Rectal smooth muscle tissue (tissue), 1 donor: ENCODE results near the gene TMEM132D.

Source experiments
- H3K27ac ChIP-seq: one replicate; pipeline ENCODE4 v1.7.0; 2013; ENCODE audit warnings: low read depth, low read length, inconsistent platforms
- H3K27me3 ChIP-seq: one replicate; pipeline ENCODE4 v1.7.0; 2013; ENCODE audit warnings: low read length; ENCODE audit not compliant: control insufficient read depth, insufficient read depth
- H3K36me3 ChIP-seq: one replicate; pipeline ENCODE4 v1.7.0; 2013; ENCODE audit warnings: low read length; ENCODE audit not compliant: control insufficient read depth, insufficient read depth
- H3K4me1 ChIP-seq: one replicate; pipeline ENCODE4 v1.7.0; 2013; ENCODE audit warnings: low read length; ENCODE audit not compliant: control insufficient read depth, insufficient read depth
- H3K4me3 ChIP-seq: one replicate; pipeline ENCODE4 v1.7.0; 2013; ENCODE audit warnings: low read length
- H3K9ac ChIP-seq: one replicate; pipeline ENCODE4 v1.7.0; 2013; ENCODE audit warnings: low read length

The TMEM132D gene

DNA sequence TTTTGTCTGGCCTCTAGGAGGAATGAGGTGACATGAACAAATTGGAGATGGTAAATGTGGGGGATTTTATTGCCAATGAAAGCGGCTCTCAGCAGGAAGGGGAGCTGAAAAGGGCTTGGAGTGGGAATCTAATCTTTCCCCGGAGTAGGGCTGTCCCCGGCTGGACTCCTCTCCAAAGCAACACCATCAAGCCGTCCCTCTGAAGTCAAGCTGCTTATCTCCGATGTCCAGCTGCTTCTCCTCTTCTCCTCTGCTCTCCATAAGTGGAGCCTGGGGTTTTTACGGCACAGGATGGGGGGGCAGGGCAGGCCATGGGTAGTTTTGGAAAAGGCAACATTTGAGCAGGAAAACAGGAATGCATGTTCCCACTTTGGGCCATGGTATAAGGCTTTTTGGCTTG lies 113.5 kb downstream of the TMEM132D start:
- Histone ChIP-seq H3K4me1 (no peaks in the 10 kb centered on the region), H3K9ac (no peak overlapping the region), H3K4me3 (no peak overlapping the region), H3K27ac (no peak overlapping the region), H3K27me3 (no peaks in the 10 kb centered on the region), H3K36me3 (no peaks in the 10 kb centered on the region)

DNA sequence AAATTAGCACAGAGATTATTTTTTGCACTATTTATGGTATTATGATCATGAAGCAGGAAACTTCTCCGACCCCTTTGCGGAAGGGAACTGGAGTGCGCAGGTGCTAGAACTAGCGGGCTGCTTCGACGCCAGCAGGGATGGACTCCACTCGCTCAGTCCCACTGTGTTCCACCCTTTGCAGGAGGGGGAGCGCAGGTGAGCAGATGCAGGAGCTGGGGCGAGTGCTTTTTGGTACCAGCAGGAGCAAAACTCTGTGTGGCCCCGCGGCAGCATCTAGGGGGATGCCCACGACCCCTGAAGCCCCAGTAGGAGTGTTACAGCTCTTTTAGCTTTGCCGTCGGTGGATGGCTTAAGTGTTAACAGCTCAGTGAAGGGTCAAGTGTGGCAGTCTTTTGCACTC lies 113.9 kb downstream of the TMEM132D start:
- Histone ChIP-seq H3K4me1 (no peaks in the 10 kb centered on the region), H3K36me3 (no peaks in the 10 kb centered on the region), H3K4me3 (no peak overlapping the region), H3K27me3 (no peaks in the 10 kb centered on the region), H3K9ac (no peak overlapping the region), H3K27ac (no peak overlapping the region)

DNA sequence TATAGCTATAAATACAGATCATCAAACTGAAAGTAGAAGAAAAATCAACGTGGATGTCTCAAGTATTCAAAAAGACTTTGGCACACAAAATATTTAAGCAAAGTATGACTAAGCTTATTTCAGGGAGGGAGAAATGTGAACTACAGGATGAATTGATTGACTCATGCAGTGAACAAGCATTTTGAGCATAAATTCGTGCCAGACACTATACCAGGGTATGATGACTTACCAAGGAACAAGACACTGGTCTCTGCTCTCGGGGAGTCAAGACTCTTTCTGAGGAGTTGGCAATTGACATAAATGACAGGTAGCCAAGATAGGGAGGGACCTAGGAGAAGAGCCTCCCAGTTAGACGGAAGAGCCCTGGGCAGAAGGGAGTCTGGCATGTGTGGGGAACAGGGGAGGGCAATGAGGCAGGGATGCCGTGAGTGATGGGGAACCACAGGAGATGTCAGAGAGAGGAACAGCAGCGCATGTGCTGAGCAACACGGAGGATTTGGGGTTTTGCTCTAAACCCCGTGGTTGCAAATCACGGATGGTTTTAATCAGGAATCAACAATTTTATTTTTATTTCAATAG lies 115.2 kb downstream of the TMEM132D start:
- Histone ChIP-seq H3K4me1 (no peaks in the 10 kb centered on the region), H3K9ac (no peak overlapping the region)

DNA sequence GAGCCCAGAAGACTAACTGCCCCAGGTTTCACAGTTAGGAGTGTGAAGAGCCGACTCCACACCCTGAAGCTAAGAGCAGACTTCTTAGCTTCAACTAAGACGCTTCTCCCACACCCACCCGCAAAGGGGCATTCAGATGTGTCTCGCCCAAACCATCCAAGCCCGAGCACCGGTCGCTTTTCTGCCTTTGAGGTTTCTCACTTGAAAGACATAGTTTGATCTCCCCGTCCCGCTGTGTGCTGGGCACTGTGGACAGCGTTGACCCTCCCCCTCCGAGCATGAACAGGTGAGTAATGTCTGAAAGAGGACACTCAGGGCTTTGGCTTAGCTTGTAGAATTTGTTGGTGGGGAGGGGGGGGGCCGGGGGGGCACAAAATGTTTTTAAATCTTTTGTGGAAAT lies 123.8 kb downstream of the TMEM132D start:
- Histone ChIP-seq H3K36me3 (no peaks in the 10 kb centered on the region), H3K4me1 (no peaks in the 10 kb centered on the region), H3K9ac (no peak overlapping the region), H3K27ac (no peak overlapping the region), H3K4me3 (no peak overlapping the region), H3K27me3 (no peaks in the 10 kb centered on the region)

More for the DNA sequence above, 115.2 kb downstream of the TMEM132D start:
- no peak overlapping the region for H3K4me3 ChIP-seq
- no peaks in the 10 kb centered on the region for H3K36me3 ChIP-seq
- no peak overlapping the region for H3K27ac ChIP-seq
- no peaks in the 10 kb centered on the region for H3K27me3 ChIP-seq

DNA sequence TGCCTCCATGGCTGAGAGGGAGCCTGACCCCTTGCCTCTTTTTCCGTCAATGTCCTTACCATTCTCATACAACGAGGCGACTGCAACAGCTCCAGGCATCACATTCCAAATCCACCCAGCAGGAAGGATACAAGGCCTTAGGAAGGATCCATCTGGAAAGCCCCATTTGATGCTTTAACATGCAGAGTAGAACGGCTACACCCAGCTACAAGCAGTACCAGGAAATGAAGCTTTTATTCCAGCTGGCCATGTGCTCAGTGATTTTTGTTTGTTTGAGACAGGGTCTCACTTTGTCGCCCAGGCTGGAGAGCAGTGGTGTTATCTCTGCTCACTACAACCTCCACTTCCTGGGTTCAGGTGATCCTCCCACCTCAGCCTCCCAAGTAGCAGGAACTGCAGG lies 124.8 kb downstream of the TMEM132D start:
- no peaks in the 10 kb centered on the region for H3K4me1 ChIP-seq
- no peaks in the 10 kb centered on the region for H3K27me3 ChIP-seq
- H3K4me3 ChIP-seq: no peak overlapping the region
- no peaks in the 10 kb centered on the region for H3K36me3 ChIP-seq
- no peak overlapping the region for H3K9ac ChIP-seq
- H3K27ac ChIP-seq: no peak overlapping the region

DNA sequence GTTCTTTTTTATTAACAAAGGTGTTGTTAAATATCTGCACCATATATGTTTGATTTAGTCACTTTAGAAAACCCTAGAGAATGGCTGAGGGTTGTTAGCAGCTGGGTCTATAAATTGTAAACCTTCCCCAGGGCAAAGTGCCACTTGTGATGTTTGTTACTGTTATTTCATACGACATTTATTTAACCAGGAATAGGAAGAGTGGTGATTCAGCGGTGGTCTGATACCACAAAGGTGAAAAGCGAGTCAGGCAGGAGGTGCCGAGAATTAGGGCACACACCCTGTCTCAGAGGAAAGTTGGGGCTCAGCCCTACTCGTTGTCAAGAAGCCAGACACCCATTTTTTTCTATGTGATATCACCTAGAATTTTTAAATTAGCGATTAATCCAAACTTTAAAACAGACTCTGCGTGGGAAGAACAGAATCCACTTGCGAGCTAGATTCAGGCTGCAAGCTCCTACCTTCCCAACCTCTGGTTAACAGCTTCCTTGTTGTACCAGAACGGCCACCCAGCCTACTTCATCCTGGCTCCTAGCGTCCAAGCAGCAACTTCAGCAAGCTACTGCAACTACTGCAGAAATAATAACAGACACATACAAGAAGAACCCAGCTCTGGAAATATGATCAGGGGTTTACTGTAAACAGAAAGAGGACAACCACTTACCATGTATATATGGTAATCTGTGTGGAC lies 126.7 kb downstream of the TMEM132D start:
- H3K27me3 ChIP-seq: no peaks in the 10 kb centered on the region
- no peak overlapping the region for H3K9ac ChIP-seq
- H3K4me1 ChIP-seq: no peaks in the 10 kb centered on the region
- no peak overlapping the region for H3K4me3 ChIP-seq
- H3K27ac ChIP-seq: no peak overlapping the region
- no peaks in the 10 kb centered on the region for H3K36me3 ChIP-seq

DNA sequence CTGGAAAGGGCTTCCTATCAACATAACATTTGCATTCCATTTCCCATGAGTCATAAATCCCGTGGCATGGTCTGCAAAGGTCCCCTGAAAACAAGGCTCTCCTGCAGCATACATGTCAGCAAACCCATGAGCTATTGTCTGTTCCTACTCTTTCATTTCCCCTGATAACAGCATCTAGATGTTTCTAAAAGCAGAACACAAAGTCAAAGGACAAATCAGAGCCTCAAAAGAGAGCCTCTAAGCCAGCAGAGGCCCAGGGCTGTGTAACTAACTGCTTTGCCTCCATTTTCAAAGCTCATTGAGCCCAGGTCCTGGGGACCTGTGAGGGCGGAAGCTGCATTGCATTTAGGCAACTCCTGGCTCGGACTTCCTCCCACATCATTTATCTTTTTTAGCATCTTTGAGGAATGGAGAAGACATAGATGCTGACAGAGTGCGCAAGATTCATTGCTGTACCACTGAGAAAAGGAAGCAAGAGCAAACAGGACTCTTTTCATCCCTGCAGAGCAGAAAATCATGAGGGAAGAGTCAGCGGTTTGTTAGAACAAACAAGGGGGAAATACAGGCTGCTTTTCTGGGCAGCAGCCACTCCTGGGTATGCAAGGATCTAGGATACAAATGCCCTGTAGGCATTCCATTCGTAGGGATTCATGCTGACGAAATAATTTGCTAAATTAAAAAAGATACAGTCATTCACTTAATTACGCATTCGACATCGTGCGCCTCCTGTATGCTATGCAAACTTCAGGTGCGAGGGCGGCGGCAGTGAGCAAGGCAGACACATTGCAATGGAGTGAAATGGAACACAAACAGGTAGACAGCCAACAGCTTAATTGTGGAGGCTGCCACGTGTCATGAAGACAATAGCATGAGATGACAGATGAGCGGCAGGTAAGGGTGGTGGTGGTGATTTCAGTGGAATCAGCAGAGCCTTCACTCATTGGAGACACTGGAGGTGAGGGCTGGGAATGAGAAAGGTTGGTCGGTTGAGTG lies 131.0 kb downstream of the TMEM132D start:
- no peak overlapping the region for H3K27ac ChIP-seq
- H3K4me1 ChIP-seq: no peaks in the 10 kb centered on the region
- H3K27me3 ChIP-seq: no peaks in the 10 kb centered on the region
- H3K9ac ChIP-seq: no peak overlapping the region
- no peaks in the 10 kb centered on the region for H3K36me3 ChIP-seq
- no peak overlapping the region for H3K4me3 ChIP-seq

DNA sequence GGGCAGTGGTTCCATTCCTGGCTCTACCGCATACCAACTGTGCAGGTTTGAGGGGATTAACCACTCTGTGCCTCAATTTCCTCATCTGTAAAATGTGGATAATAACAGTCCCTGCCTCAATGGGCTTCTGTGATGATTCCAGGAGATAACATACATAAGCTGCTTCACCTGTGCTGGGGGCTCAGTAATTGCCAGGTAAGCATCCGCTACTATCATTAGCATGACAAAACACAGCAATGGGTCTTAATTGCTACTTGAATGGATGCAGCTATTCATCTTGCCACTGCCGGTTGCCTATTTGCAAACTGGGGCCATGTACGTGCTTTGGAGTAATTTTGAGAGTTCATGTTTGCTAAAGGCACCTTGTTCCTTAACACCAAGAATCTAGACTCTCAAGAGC lies 132.6 kb downstream of the TMEM132D start:
- H3K9ac ChIP-seq: no peak overlapping the region
- no peaks in the 10 kb centered on the region for H3K36me3 ChIP-seq
- H3K27me3 ChIP-seq: no peaks in the 10 kb centered on the region
- H3K27ac ChIP-seq: no peak overlapping the region
- no peaks in the 10 kb centered on the region for H3K4me1 ChIP-seq
- no peak overlapping the region for H3K4me3 ChIP-seq

DNA sequence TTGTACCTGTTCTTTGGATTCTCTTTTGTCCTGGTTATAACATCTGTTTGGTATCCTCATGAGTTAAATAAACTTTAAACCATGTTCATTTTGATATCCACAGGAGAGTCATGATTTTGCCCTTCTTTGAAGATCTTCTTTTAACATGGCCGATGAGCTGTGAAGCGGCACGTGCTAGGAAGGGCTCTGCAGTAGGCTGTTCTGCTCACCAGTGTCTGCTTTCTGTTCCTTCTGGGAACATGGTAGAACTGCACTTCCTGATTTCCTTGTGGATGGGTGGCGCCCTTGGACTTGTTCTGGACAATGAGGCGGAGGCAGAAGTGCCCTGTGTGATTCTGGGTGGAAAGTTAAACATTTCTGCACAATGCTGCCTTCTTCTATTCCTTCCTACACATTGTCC lies 138.1 kb downstream of the TMEM132D start:
- H3K36me3 ChIP-seq: no peaks in the 10 kb centered on the region
- no peak overlapping the region for H3K9ac ChIP-seq
- H3K4me3 ChIP-seq: no peak overlapping the region
- H3K27ac ChIP-seq: no peak overlapping the region
- no peaks in the 10 kb centered on the region for H3K27me3 ChIP-seq
- no peaks in the 10 kb centered on the region for H3K4me1 ChIP-seq

DNA sequence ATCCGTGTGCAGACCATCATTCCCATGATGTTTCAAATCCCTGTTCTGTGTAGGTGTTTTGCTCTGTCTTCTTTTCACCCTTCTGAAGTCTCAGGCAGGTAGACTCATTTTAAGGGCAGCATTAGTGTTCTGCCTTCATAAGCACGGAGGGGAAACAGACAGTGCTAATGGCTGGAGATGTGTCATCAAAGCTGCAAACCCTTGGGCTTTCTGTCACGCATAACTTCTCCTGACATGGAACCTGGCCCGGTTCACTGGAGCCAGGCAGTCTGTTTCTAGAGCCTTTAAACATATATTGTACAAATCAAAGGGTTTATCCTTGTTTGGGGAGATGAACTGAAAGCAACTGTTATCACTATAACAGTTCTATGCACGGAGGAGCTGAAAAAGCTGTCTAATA lies 141.4 kb downstream of the TMEM132D start:
- Histone ChIP-seq H3K4me3 (no peak overlapping the region), H3K36me3 (no peaks in the 10 kb centered on the region), H3K27me3 (no peaks in the 10 kb centered on the region), H3K9ac (no peak overlapping the region), H3K27ac (no peak overlapping the region), H3K4me1 (no peaks in the 10 kb centered on the region)

DNA sequence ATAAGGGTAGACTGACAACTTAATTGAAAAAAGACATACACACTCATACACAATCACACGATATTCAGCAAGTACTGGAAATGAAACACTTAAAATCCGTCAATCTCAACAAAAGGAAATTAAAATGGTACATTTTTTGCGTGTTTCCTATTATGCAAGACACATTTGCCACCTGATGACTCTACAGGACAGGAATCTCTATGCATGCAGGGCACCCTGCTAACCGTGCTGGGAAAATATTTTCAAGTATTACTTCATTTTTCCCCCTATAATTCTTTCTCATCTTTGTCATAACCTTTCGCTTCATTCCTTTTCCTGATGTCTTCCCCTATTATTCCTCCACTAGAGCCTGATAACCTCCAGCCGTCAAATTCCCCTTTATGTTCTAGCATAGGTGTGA lies 150.2 kb downstream of the TMEM132D start:
- Histone ChIP-seq H3K9ac (no peak overlapping the region), H3K4me3 (no peak overlapping the region), H3K27me3 (no peaks in the 10 kb centered on the region), H3K27ac (no peak overlapping the region), H3K36me3 (no peaks in the 10 kb centered on the region), H3K4me1 (no peaks in the 10 kb centered on the region)

DNA sequence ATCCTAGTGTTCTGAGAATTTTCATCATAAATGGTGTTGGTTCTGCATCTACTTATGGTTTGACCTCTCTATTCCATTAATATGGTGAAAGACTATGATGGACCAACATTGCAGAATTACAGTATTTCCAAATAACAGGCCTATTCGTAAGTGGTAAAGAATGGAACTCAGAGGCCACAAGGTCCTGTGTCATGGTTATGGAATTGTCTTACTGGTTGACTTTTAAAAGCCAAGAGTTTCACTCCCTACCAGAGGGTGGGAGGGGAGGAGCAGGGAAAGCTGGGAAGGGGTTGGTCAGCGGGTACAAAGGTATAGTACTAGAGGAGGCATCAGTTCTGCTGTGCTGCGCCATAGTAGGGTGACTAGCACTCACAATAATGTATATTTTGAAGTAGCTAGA lies 153.4 kb downstream of the TMEM132D start:
- Histone ChIP-seq H3K27me3 (no peaks in the 10 kb centered on the region), H3K27ac (no peak overlapping the region), H3K36me3 (no peaks in the 10 kb centered on the region), H3K4me1 (no peaks in the 10 kb centered on the region), H3K4me3 (no peak overlapping the region), H3K9ac (no peak overlapping the region)
